SIG-M5 (cell line): ENCODE measurements around the gene ASIC5.
"Not testable (repeated sequence)": the region's sequence is repeated elsewhere in the genome, so short reads cannot be mapped to it uniquely, and the experiment has no call there.

Experiments used
- DNase-seq: peaks from one replicate; lab custom pipeline; 2025; lab: John Stamatoyannopoulos, UW

The ASIC5 gene

DNA sequence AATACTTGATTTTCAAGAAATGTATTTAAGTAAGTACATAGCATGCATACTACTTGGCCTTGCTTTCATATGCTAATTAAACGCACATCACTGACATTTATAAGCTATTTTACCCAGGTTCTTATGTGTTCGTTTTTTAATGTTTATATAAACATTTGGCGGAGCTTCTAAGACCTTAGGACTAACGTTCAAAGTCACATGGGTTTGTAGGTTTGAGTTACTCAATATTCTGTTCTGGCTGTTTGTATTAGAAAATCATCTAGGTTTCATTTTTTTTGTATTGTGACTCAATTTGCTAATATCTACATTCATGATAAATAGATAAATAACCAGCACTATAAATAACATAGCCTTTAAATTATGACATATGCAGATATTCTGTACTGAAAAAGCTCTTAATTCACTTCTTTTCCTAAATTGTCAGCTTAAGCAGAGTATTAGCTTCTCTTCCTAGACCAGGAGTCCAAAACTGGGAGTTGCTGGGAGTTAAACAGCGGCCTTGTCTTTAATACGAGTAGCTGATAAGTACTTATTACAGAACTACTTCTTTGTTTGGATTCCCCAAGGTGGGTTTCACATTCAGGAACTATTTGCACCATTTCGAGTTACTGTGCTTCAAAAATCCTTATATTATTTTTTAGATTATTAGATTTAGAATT, 65.3 kb downstream of the ASIC5 start:
- no peak for DNase-seq

DNA sequence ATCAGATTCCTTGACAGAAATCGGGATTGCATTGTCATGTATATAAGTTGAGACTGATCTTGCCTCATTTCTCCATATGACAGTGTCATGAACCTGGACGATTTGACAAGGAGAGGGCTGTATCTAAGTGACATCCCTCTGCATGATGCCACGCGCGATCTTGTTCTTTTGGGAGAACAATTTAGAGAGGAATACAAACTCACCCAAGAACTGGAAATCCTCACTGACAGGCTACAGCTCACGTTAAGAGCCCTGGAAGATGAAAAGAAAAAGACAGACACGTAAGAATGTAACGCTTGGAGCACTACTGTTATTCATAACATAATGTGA, 66.3 kb downstream of the ASIC5 start:
- DNase-seq, result no peak

DNA sequence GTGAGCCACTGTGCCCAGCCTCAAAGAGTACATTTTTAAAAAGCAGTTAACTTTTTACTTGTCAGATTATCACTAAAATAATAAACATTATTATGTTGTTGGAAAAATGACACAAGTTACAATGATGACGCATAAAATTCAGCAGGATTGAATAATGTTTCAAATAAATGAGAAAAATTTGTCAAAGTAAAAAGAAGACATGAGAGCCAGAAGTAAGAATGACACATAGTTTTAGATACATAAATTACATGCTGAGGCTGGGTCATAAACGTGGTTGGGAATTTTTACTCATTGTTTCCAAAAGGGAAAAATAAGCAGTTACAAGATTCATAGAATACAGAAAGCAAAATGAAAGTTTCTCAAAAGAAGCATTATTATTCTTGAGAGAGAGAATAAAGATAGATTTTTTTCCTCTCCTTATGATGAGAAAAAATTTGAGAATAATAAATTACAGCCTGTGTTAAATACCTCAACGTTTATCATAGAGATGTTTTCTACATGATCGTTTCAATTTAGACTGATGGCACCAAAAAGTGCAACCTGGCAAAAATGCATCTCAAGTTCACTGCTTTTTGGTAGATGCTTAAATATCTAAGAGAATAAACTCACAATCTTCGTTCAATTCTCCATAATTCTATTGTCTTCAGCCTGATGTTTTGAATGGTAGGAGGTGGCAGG, 66.8 kb downstream of the ASIC5 start:
- no peak for DNase-seq

DNA sequence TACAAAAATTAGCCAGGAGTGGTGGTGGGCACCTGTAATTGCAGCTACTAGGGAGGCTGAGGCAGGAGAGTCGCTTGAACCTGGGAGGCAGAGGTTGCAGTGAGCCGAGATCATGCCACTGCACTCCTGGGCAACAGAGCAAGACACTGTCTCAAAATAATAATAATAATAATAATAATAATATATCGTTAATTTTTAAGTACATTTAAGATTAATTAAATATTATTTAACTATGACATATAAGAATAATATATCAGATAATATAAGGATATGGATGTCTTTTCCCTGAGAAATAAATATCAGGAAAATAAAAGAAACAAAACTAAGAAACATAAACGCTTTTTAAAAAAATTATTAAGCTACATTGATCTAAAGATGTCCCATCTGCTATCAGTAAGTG, 68.5 kb downstream of the ASIC5 start:
- DNase-seq, result not testable (repeated sequence)

DNA sequence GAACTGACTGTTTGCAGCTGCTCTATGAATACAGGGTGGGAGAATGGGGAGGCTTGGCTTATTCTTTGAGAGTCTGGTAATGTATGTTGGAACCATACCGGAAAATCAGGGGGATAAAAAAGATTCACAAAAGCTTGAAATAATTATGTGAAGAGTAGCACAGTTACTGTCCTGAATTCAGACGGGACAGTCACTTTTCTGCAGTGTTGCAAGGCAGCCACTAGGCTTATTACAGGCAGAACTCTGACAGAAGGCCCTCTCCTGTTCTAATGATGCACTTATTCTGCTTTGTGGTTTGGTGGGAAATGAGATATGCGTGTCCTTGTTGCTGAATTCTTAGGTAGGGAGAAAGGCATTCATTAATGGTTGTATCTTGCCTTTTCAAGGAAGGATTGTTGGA, 70.1 kb downstream of the ASIC5 start:
- DNase-seq, result no peak

DNA sequence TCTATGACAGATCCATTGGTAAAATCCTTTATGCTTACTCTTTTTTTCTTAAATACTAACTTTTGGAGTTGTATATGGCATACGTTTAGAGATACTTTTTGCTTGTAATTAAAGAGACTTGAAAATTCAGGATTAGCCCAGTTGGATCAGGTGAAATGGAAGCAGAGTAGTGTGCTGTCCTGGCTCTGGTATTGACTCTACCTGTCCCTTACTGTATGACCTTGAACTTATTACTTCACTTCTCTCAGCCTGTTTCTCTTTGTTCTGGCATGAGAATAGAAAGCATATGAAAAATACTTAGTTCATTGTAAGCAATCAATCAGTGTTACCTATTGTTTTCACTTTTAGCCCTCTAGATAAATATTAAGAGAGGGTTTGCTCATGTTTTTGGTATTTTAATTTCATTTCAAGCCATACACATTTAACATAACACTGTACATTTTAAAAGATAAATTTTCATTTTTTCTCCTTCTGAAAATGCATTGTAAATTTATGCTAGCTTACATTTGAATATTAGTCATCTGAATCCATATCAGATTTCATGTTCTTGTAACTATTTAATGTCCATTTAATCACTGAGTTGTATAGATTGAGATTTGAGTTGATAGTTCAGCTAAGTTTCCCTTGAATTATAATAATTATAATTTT, 71.4 kb downstream of the ASIC5 start:
- no peak for DNase-seq

DNA sequence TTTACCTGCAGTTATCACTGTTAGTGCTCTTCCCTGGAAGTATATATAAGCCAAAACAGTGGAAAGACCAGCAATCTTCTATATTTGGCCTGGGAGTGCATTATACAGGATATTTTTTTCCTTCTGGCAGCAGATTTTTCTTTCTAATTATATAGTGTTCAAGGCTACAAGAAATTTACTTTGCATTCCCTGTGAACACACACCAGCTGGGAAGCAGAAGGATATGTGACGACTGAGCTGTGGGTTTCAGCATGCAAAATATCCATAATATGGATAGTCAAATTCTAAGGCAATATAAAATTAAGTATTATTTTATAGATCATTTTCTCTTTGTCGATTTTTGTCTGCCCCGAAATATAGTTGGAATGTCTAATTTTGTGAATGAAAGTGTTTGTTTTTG, 76.1 kb downstream of the ASIC5 start:
- DNase-seq, result no peak

DNA sequence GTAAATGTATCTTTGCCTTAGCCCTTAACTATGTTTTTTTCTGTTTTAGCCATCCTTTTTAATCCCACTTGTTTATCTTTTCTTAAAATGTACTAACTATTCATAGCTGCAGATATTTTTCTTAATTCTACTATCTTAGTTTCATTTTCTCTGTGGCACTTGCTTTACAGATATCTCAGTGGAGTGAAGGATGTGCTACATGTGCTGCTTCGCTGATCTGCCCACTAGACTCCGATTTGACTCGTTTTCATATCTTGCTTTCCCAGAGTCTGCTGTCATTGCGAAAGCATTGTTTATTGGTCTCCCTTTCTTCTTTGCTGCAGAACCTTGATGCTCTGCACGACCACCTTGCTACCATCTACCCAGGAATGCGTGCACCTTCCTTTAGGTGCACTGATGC, 76.7 kb downstream of the ASIC5 start:
- no peak for DNase-seq

DNA sequence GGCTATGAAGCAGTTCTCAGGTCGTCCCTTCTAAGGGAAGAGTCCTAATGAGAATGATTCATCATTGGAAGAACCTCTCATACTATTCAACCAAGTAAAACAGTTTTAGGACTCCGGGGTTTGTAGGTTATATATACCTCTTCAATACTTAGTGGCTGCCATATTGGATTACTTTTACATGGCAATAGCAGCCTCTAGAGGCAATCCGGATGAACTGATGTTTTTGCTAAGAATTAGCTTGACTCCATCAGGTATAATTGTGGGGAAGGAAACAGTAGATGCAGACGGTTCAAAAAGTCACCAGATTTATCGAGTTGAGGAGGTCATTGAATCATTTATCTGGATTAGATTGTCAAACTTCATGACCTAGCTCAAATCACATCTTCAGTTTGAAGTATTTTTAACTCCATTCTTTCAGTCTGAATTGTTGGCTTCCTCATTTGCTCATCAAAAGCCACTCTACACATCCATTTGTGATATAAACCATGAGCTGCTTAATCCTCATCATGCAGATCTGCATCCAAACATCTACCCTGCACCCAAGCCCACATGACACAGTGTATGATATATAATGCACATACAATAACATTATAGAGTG, 78.9 kb downstream of the ASIC5 start:
- no peak for DNase-seq

DNA sequence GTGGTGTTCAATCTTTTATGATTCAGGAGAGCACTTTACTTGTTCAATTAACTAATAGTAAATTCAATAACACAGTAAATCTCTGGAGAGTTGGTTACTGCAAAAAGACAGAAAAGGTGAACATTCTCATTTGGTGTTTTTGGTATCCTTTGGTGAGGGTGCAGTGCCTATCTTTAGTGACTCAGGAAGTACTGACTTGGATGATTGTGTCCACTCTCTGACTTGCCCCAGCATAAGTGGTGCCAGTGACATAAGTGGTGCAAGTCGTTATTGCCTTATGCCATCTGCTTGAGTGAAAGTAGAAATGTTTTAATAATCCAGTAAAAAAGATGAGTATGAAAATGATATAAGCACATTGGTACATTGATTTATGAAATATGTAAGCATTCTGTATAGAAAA, 80.2 kb downstream of the ASIC5 start:
- DNase-seq, result no peak

DNA sequence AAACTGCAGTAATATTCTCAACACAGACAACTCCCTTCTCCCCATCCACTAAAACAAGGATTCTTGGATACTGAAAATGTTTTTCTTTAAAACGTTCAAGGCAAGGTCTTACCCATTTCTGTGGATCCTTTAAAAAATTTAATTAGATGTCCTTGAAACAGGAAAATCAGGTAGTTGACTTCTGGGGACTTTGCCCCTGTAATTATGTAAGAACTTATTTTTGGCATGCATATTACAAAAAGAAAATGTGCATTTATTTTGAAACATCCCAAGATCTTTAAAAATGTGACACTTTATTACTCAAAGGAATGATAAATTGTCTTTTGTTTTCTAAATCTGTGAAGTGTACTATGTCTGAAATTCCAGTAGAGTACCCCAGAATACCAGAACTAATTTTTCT, 81.4 kb downstream of the ASIC5 start:
- DNase-seq, result no peak

DNA sequence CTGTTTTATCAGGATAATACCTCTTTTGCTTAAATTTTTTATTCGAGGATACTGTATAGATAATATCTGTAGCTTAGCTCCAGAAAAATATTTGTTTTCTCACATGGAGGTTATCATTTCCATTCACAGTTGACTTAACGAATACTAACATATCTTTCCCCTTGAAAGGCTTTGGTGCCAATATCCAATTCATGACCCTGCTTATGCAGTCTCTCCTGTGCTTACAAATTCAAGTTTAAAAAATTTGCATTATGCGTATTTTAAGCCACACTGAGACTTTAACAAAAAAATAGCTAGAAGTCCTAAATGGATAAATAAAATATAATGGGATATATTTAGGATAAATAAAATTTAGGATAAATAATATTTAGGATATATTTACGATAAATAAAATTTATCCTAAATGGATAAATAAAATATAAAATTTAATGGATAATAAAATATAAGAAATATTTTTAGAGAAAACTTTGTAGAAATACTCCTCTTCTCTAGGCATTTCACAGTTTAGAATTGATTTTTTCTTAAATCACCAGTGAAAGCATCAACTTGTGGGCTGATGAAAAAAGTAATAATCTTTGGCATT, 84.7 kb downstream of the ASIC5 start:
- no peak for DNase-seq

DNA sequence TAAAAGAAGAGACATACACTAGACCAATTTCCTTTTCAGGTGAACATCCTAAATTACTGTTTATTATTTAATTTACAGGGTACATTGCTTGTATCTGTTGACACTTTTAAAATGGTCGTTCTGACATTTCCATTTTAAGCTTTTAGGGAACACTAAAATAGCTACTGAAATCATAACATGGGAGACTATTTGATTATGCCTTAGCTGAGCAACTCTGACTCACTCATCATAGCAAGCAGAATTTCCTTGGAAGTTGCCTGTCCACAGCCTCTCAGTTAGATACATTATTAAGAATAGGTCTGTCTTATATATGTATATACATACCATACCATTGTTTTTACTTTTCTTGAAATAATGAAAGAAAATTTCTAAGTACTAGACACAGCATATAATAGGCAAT, 85.3 kb downstream of the ASIC5 start:
- no peak for DNase-seq
